AG04449 (cell line): ENCODE results near the gene CNR1.
A peak's percentile ranks its signal among the peaks of the same experiment; 100 is the strongest.

ENCODE experiments used
- CTCF ChIA-PET: fragments of 350-600 bp; formaldehyde crosslinking; extraction: SDS; loops from one replicate; lab custom pipeline; 2021; ENCODE audit warnings: antibody characterized with exemption; lab: Yijun Ruan, JAX
- POLR2A ChIA-PET: fragments of 400-600, 350-600 bp; formaldehyde crosslinking; extraction: SDS; loops from one replicate; lab custom pipeline; 2020; ENCODE audit warnings: antibody characterized with exemption, inconsistent platforms; lab: Yijun Ruan, JAX
- DNase-seq: peaks from one replicate; pipeline ENCODE4 v3.0.0-alpha.2; 2010; ENCODE audit warnings: low read depth, low spot score
- H3K4me3 ChIP-seq: 2 replicates; pipeline ENCODE4 v1.5.1; 2011; ENCODE audit warnings: low read depth, mild to moderate bottlenecking, control low read depth, low read length
- CTCF ChIP-seq: IDR thresholded peaks from one replicate; pipeline ENCODE4 v1.5.1; 2011; ENCODE audit warnings: mild to moderate bottlenecking, moderate library complexity, low read length, control low read depth, inconsistent platforms; ENCODE audit not compliant: insufficient read depth; ENCODE audit errors: missing control alignments

The CNR1 gene

GRCh38 chr6:88166493-88167351 lies 575 bp upstream of the CNR1 start:
- peak overlapping the region; percentile 40 for H3K4me3 ChIP-seq
- no peak for TF ChIP-seq CTCF
- no peak for DNase-seq
- POLR2A ChIA-PET, result no interaction called here
- CTCF ChIA-PET, result no interaction called here

DNA sequence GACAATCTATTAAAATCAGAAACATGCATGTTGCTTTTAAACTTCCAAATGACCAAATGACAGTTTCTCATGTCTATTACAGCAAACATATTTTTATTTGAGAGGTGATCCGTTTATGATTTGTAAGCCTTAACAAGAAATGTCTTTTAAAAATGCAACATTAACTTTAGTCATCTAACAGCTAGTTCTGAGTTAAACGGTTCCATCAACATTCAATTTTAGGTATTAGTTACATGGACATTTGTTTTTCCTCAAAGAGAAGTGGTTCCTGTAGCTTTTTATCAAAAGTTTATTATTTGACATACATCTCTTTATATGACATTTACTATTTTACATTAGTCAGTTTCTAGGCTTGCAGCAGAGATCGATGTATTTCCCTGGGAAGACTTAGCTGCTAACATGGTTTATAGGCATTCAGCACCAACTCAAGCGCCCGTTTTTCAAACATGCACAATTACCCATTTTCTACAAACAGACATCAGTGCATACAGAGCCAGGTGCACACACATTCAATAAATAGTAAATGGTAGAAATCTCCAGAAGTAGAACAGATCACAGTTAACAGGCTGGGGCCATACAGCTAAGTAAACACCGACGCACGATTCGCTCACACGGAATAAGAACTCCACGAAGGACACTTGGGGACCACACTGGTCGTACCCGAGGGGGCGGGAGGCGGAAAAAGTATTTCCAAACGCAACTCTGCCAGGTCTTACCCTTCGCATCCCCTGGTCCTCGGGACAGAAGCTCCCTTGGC lies 882 bp downstream of the CNR1 start:
- peak overlapping the region; percentile 40 for H3K4me3 ChIP-seq
- DNase-seq, result no peak
- POLR2A ChIA-PET, result no interaction called here
- no peak for TF ChIP-seq CTCF
- CTCF ChIA-PET, result no interaction called here

- TF ChIP-seq CTCF, result no peak
- ChIA-PET CTCF (no interaction called here), POLR2A (no interaction called here)
- H3K4me3 ChIP-seq, result no peak overlapping the region
- DNase-seq, result no peak
Observed at GRCh38 chr6:88164061-88164460, 2.1 kb downstream of the CNR1 start.

DNA sequence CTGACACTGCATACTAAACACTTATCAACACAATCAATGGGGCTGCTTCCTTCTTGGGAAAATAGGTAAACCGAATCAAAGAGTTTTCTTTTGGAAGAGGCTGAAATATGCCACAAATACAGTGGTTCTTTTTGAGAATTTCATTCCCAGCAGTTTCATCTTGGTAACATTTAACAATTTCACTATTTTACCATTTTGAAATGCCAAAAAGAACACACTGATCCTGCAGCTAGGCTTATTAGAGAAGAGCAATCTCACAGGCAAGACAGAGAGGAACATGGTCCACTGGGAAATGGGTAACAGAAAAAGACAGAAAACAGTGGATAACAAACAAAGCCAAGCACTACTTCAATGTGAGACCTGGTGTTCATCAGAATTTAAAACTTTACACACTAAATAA lies 2.5 kb downstream of the CNR1 start:
- no peak for DNase-seq
- POLR2A ChIA-PET, result no interaction called here
- H3K4me3 ChIP-seq, result no peak overlapping the region
- TF ChIP-seq CTCF, result no peak
- CTCF ChIA-PET, result no interaction called here

DNA sequence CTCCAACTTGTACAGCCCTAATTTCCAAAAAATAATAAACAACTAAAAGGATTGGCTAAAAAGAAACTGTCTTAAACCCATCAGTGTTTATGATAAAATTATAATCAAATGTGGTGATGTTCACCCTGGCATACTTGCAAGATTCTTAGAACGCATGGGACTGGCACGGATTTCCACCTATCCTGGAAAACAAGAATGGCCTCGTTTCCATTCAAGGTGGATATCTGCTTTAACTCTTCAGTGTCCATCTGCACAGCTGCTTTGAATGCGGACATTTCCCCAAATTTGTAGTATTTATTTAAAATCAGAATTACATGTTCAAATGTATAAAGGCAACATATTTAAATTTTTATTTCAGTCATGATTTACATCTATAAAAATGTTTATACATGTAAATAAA lies 4.2 kb downstream of the CNR1 start:
- no peak overlapping the region for H3K4me3 ChIP-seq
- ChIA-PET POLR2A (no interaction called here), CTCF (no interaction called here)
- no peak for TF ChIP-seq CTCF
- no peak for DNase-seq

- no peak for DNase-seq
- H3K4me3 ChIP-seq, result no peak overlapping the region
- ChIA-PET CTCF (no interaction called here), POLR2A (no interaction called here)
- TF ChIP-seq CTCF, result no peak
Observed at GRCh38 chr6:88157106-88157505, 9.0 kb downstream of the CNR1 start.
